GM18508 (cell line): ENCODE measurements around the gene CACNA1D.

Experiments
- ATAC-seq: cut with Tn5 transposase; IDR thresholded peaks from one replicate; pipeline ENCODE4 v1.9.1; 2021; ENCODE audit warnings: moderate number of reproducible peaks; ENCODE audit not compliant: insufficient read depth, unreplicated experiment

The CACNA1D gene

GRCh38 chr3:53493595-53493962 is 832 bp upstream of the CACNA1D start:
- ATAC-seq, result no peak

DNA sequence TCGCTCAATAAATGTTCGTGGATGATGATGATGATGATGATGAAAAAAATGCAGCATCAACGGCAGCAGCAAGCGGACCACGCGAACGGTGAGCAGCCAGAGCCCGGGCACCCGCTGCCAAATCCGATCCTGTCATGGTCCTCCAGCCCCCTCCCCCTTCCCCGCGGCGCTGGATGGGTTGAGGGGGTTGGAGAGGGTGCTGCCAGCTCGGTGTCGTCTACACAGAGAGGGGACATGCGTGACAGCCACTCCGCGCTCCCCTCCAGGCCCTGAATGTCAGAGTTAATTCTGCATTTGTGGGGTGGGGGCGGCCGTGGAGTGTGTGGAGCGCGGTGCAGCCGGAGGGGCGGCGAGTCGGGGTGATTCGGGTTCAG is 722 bp downstream of the CACNA1D start:
- no peak for ATAC-seq

GRCh38 chr3:53495520-53496391 is 1.3 kb downstream of the CACNA1D start:
- no peak for ATAC-seq

DNA sequence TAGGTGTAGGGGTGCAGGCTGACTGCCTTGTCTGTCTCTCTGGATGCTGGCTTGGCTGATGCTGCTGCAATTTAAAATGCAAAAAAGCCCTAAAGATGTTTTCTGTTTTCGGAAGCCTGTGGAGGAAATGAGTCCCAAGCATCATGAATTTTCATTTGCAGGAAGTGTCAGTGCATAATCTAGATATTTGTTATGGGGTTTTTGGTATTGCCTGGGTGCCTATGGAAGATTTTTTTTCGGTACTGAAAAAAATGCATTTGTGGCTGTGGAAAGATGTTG is 1.9 kb downstream of the CACNA1D start:
- no peak for ATAC-seq

GRCh38 chr3:53496984-53497383 is 2.6 kb downstream of the CACNA1D start:
- no peak for ATAC-seq

- no peak for ATAC-seq
Measured at GRCh38 chr3:53498806-53499641, 4.6 kb downstream of the CACNA1D start.

GRCh38 chr3:53500165-53500777 is 5.9 kb downstream of the CACNA1D start:
- no peak for ATAC-seq

DNA sequence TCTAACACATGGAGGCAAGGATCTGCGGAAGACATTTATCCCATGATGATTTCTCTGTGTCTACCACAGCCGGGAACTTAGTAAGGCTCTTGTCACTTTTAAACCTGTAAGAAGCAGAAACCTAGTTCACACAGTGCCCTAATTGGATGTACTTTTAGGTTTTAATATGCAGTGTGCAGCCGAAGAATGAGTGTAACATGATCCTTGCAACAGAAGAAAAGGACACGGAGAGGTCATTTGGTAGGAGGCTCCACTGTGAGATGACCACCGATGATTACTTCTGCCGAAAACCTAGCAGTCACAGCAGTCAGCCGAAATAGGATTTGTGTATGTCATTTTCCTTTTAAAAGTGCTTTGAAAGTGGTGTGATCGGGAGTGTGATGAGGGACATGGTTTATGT is 6.8 kb downstream of the CACNA1D start:
- ATAC-seq, result no peak

- ATAC-seq, result no peak
Measured at GRCh38 chr3:53502737-53503136, 8.3 kb downstream of the CACNA1D start.

GRCh38 chr3:53503195-53503594 is 8.8 kb downstream of the CACNA1D start:
- no peak for ATAC-seq

- ATAC-seq, result no peak
Measured at GRCh38 chr3:53506110-53506762, 11.8 kb downstream of the CACNA1D start.

- ATAC-seq, result no peak
Measured at GRCh38 chr3:53506763-53507145, 12.3 kb downstream of the CACNA1D start.

DNA sequence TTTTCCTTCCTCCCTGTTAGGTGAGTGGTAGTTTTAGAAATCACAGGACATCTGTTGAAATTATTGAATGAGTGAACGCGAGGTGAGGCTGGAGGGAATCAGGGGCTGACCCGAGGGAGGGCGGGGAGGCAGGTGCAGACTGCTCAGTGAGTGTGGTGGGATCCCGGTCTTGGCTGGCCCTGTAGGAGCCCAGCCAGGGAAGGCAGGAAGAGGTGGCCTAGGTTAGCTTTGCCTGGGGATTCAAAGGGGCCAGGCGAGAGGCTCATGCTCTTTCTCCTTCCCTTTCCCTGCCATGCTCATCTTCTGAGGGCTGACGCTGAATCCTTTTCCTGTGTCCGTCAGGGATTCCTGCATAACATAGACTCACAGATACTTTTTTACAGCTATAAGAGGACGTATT is 15.1 kb downstream of the CACNA1D start:
- no peak for ATAC-seq

DNA sequence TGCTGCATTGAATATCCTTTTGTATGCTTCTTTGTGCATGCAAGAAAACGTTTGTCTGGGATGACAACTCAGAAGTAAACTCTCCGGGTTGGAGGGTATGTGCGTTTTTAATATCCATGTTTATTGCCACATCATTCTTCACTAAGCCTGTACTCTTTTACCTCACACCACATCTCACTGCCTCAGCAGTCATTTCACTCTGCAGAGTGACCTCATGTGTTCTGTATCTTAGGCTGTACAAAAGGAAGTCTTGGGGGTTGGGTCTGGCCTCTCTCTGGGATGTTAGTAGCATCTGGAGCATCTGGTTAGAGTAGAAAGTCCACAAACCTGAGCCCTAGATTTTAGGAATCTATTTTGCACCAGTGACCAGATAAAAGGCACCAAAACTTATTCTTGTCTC is 16.1 kb downstream of the CACNA1D start:
- no peak for ATAC-seq

DNA sequence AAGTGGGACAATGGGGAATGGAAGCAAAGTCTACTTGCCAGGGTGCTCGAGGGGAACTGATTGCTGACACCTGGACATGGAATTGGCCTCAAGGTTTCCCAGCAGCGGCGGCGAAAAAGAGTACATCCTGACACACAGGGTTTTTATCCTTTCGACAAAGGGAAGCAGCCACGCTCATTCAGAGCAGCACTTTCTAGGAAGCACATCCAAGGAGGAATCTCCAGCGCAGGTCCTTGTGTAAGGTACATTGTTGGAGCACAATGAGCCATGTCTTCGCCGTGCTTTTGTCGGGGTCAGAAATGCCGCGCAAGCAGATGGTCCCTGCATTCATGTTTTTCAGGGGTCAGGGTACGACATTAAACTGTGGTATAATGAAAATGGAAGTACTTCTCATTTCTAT is 16.8 kb downstream of the CACNA1D start:
- no peak for ATAC-seq

- ATAC-seq, result no peak
Measured at GRCh38 chr3:53513556-53514190, 19.3 kb downstream of the CACNA1D start.

DNA sequence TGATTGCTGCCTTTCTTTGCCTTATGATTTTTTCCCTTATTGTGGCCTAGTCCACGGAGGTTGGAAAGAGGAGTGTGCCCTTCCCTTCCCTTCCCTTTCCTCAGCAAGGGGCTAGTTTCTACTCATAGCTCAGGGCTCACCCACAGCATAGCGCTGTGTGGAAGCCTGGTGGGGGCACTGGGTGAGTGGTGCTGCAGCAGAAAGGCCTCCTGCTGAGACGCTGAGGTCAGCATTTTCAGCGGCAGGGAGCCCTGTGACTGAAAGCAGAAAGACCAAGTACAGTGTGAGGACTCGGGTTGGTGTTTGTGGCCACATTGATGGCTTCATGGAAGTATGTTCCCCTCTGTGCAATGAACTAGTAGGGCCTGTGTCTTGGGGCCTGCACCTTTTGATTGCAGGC is 21.9 kb downstream of the CACNA1D start:
- no peak for ATAC-seq

DNA sequence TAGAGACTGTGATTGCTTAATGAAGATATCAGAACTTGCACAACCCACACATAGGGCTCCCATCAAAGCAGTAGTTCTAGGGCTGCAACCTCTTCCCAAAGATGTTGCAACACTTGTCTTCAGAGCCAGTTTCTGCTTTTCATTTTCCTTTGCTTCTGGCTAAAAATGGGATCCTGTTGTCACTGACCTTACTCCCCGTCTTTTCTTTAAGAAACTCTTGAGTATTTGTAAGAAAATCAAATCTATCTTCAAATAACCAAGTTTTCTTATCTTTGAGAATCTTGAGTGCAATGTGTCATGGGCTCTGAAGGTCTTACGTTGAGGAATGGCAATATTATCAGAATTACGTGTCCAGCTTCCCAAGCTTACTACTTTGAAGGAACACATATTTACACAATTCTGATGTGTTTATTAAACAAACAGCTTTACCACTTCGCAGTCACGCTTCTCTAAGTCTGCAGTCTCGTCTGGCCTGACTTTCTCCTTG is 24.1 kb downstream of the CACNA1D start:
- no peak for ATAC-seq

- ATAC-seq, result no peak
Measured at GRCh38 chr3:53519065-53519709, 24.8 kb downstream of the CACNA1D start.

- ATAC-seq, result no peak
Measured at GRCh38 chr3:53523346-53523745, 28.9 kb downstream of the CACNA1D start.
